ENCODE results near the gene SORBS2. TPM values are rescaled to one million over a fixed set of nuclear protein-coding genes. Genes with fewer than 3 reads are reported as not detected.

Gene SORBS2
- total and polyA plus RNA-seq, 5 donors, result 181 to 776 (median 613) TPM

DNA sequence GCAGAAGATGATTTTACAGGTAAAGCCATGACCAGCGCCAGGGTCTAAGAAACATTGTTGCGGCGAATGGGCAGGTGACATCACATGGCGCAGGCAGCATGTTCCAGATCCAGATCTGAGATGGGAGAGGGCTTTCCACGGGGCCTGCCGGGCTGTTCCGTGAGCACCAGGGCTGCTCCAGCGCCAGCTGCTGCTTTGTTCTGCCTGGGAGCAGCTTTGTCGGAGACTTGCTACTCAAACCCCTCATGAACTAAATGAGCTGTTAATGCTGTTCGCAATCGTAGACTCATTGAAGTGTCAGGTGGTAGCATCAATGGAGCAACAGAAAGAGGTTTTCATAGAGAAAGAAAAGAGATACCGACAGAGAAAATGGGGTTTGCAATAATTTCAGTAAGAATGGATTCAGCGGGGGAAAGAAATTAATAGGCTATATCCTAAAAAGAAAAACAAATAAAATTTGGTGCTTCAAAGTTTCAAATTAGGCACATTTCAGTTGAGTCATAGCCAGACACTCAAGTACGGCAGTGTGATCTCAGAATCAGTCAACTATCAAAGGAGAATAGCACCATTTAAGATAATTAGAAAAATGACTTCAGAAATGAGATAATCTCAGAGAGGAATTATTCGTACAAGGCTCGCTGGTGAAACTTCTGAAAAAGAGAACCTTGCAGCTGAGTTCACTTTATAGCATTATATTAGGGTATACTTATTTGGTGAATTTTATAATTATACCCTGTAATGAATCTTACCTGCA lies 23.9 kb downstream of the SORBS2 start:
- 76% methylated on average over 16 of the region's 16 CpGs for WGBS
- intact Hi-C loops (cut with DNase I), result loop anchor here in 1 of 4 donors (10.0 kb wide), 1 partner anchor 227 kb away; no protein-coding TSS in a partner anchor
- no peaks in the 10 kb centered on the region for H3K9me3 ChIP-seq (ENCODE audit: control insufficient read depth, low read length)
- H3K4me3 ChIP-seq (ENCODE audit: low read length), result no peak overlapping the region
- peak overlapping the region; percentile 29 for H3K27ac ChIP-seq (ENCODE audit: low read length)
- DNase-seq (peak in 1 of 3 donors; percentile 35), ATAC-seq (no peak)
- no peaks in the 10 kb centered on the region for H3K27me3 ChIP-seq (ENCODE audit: control insufficient read depth, insufficient read depth)
- H3K4me1 ChIP-seq (ENCODE audit: control insufficient read depth, insufficient read depth, low read length), result peaks cover 8% of the 10 kb centered on the region

DNA sequence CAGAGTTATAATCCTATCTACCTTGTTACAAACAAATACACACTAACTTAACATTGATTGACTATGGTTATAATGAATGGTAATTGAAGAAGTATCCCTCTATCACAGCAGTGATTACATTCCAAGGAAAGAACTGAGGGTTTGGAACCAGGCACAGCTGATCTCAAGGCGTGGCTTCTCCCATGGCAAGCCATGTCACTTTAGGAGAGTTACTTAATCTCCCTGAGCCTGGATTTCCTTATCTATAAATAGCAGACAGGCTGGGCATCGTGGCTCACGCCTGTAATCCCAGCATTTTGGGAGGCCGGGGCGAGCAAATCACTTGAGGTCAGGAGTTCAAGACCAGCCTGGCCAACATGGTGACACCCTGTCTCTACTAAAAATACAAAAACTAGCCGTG lies 25.6 kb downstream of the SORBS2 start:
- Histone ChIP-seq H3K4me3 (ENCODE audit: low read length) (no peak overlapping the region), H3K9me3 (ENCODE audit: control insufficient read depth, low read length) (no peaks in the 10 kb centered on the region), H3K27me3 (ENCODE audit: control insufficient read depth, insufficient read depth) (no peaks in the 10 kb centered on the region), H3K4me1 (ENCODE audit: control insufficient read depth, insufficient read depth, low read length) (peaks cover 5% of the 10 kb centered on the region), H3K27ac (ENCODE audit: low read length) (peak overlapping the region; percentile 57)
- WGBS, result 54% methylated on average over 6 of the region's 6 CpGs
- no peak for ATAC-seq
- DNase-seq, result no peak
- intact Hi-C loops (cut with DNase I), result loop anchor here in 1 of 4 donors (10.0 kb wide), 1 partner anchor 228 kb away; no protein-coding TSS in a partner anchor

DNA sequence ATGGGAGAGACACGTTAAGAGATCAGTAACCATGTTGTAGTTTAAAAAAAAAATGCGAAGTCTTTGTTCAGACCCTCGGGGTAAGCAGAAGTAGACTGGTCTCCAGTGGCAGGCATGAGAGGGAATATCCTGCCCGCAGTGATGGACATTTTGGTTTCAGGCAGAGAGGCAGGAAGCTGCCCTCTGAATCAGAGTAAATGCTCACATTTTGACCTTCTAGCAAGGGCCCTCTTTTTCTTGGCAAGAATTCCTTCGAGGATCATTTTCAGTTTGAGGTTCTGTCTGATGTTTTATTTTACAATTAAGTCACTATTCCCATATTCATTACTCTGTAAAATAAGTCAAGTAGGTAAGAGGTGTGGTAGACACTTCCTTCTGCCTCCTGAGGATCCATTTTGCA lies 28.4 kb downstream of the SORBS2 start:
- no peaks in the 10 kb centered on the region for H3K9me3 ChIP-seq (ENCODE audit: control insufficient read depth, low read length)
- intact Hi-C loops (cut with DNase I), result loop anchor here in 1 of 4 donors (10.0 kb wide), 1 partner anchor 231 kb away; no protein-coding TSS in a partner anchor
- peak overlapping the region; percentile 37 for H3K27ac ChIP-seq (ENCODE audit: low read length)
- no peak for ATAC-seq
- H3K4me1 ChIP-seq (ENCODE audit: control insufficient read depth, insufficient read depth, low read length), result peaks cover 5% of the 10 kb centered on the region
- no peaks in the 10 kb centered on the region for H3K27me3 ChIP-seq (ENCODE audit: control insufficient read depth, insufficient read depth)
- DNase-seq, result no peak
- 42% methylated on average over 5 of the region's 5 CpGs for WGBS
- H3K4me3 ChIP-seq (ENCODE audit: low read length), result no peak overlapping the region

DNA sequence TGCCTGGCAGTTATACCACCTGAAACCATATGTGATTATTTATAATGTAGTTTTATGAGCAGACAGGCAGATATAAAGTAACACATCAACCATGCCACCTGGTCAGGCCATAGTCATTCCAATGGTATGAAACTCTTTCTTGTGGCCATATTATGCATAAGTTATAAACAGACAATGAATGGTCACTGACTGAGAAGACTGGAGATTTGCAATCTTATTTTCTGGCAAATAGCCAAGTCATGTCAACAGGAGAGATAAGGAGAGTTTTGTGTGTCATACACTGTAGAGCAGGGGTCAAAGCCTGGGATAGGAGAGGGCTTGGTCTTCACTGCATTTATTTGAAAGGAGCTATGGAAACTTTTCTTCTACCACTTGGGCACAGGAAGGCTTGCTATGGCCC lies 29.5 kb downstream of the SORBS2 start:
- H3K27ac ChIP-seq (ENCODE audit: low read length), result peak overlapping the region; percentile 23
- no peaks in the 10 kb centered on the region for H3K9me3 ChIP-seq (ENCODE audit: control insufficient read depth, low read length)
- peaks cover 5% of the 10 kb centered on the region for H3K4me1 ChIP-seq (ENCODE audit: control insufficient read depth, insufficient read depth, low read length)
- DNase-seq (no peak), ATAC-seq (peak in 1 of 2 donors; percentile 55)
- H3K27me3 ChIP-seq (ENCODE audit: control insufficient read depth, insufficient read depth), result no peaks in the 10 kb centered on the region
- intact Hi-C loops (cut with DNase I), result loop anchor here in 1 of 4 donors (10.0 kb wide), 1 partner anchor 232 kb away; no protein-coding TSS in a partner anchor
- H3K4me3 ChIP-seq (ENCODE audit: low read length), result no peak overlapping the region

DNA sequence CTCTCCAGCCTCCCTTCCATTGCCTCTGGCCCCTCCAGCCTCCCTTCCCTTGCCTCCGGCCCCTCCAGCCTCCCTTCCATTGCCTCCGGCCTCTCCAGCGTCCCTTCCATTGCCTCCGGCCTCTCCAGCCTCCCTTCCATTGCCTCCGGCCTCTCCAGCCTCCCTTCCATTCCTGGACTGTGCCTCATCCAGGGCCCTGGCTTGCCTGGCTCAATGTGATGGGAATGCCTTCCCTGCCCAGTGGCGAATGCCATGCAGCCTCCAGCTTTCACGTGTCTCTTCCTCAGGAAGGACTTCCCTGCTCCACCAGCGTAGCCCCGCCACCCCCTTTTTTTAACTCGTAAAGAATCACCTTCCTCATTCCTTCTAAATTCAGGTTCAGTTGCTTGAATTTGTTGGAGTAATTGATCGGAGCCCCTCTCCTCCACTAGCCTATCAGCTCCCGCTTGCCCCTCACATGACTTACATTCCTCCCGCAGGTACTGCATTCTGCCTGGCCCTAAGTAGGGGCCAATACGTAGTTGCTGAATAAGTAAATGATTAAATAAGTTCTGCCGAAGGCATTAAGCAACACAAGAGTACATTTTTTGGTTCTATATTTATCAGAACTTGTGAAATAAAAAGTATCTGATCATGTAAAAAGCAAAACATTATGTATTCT lies 30.3 kb downstream of the SORBS2 start:
- ATAC-seq (no peak), DNase-seq (no peak)
- no peak overlapping the region for H3K4me3 ChIP-seq (ENCODE audit: low read length)
- peak overlapping the region; percentile 2 for H3K27ac ChIP-seq (ENCODE audit: low read length)
- H3K27me3 ChIP-seq (ENCODE audit: control insufficient read depth, insufficient read depth), result no peaks in the 10 kb centered on the region
- peaks cover 5% of the 10 kb centered on the region for H3K4me1 ChIP-seq (ENCODE audit: control insufficient read depth, insufficient read depth, low read length)
- no peaks in the 10 kb centered on the region for H3K9me3 ChIP-seq (ENCODE audit: control insufficient read depth, low read length)
- whole genome bisulfite sequencing, result 81% methylated on average over 14 of the region's 15 CpGs
- intact Hi-C loops (cut with DNase I), result loop anchor here in 1 of 4 donors (10.0 kb wide), 1 partner anchor 233 kb away; no protein-coding TSS in a partner anchor

DNA sequence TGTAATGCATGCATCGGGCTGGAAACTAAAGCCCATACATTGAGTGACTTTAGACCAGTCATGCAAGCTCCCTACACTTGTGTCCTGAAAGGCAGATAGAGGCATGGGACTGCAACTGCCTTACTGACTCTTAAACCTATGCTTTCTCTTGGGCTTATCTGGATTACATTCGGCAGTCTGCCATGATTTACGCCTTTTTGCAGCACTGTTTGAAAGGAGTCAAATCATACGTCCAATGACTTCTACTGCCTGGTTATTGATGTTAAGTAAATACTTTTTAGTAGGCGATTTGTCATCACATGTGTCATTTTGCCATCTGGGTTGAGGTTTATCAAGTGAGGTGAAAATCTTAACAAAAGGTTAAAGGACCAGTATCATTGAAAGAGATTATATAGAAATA lies 31.5 kb downstream of the SORBS2 start:
- peaks cover 3% of the 10 kb centered on the region for H3K4me1 ChIP-seq (ENCODE audit: control insufficient read depth, insufficient read depth, low read length)
- ATAC-seq, result no peak
- whole genome bisulfite sequencing, result 78% methylated on average over 5 of the region's 5 CpGs

DNA sequence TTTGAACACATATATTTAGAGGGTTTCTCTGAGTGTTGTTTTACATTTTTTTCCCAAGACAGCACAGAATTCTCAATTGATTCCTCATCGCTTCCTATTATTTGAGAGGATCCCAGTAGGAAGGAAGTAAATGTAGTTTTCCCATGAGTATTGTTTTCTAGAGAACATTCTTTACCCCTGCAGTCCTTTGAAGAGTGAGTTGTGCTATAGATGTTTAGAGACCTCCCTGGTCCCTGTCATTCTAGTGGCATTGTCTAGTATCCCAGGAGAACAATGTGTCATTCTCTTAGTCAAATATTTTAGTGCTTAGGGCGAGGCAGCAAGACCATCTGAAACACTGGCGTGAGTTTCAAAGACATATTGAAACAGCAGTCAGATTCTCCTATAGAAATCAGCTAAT lies 32.5 kb downstream of the SORBS2 start:
- intact Hi-C loops (cut with DNase I), result loop anchor here in 2 of 4 donors (10.0 kb wide), 2 partner anchors 125 to 245 kb away; no protein-coding TSS in a partner anchor
- WGBS, result 82% methylated on average over 3 of the region's 3 CpGs
- H3K27me3 ChIP-seq (ENCODE audit: control insufficient read depth, insufficient read depth), result no peaks in the 10 kb centered on the region
- DNase-seq (no peak), ATAC-seq (no peak)
- H3K27ac ChIP-seq (ENCODE audit: low read length), result no peak overlapping the region
- peaks cover 3% of the 10 kb centered on the region for H3K4me1 ChIP-seq (ENCODE audit: control insufficient read depth, insufficient read depth, low read length)
- H3K9me3 ChIP-seq (ENCODE audit: control insufficient read depth, low read length), result no peaks in the 10 kb centered on the region
- H3K4me3 ChIP-seq (ENCODE audit: low read length), result no peak overlapping the region

More for the DNA sequence above, 31.5 kb downstream of the SORBS2 start:
- Histone ChIP-seq H3K9me3 (ENCODE audit: control insufficient read depth, low read length) (no peaks in the 10 kb centered on the region), H3K27me3 (ENCODE audit: control insufficient read depth, insufficient read depth) (no peaks in the 10 kb centered on the region), H3K4me3 (ENCODE audit: low read length) (no peak overlapping the region), H3K27ac (ENCODE audit: low read length) (peak overlapping the region; percentile 5)
- no peak for DNase-seq
- intact Hi-C loops (cut with DNase I), result loop anchor here in 1 of 4 donors (10.0 kb wide), 1 partner anchor 234 kb away; no protein-coding TSS in a partner anchor

DNA sequence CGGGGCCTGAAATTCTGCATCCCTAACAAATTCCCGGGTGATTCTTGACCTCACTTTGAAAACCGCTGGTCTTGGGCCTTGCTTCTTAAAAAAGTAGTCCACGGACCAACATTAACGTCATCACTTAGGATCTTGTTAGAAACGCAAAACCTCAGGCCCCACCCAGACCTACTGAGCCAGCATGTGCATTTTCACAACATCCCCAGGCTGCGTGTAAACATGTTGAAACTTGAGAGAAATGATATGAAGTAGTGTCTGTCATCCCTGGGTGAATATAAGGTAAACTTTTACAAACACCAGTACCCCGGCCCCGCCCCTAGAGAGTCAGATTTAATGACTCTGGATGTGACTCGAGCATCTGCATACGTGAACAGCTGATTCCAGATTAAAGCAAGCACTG lies 33.7 kb downstream of the SORBS2 start:
- 68% methylated on average over 11 of the region's 11 CpGs for WGBS
- DNase-seq, result no peak
- Histone ChIP-seq H3K4me3 (ENCODE audit: low read length) (no peak overlapping the region), H3K4me1 (ENCODE audit: control insufficient read depth, insufficient read depth, low read length) (peaks cover 2% of the 10 kb centered on the region), H3K9me3 (ENCODE audit: control insufficient read depth, low read length) (no peaks in the 10 kb centered on the region), H3K27me3 (ENCODE audit: control insufficient read depth, insufficient read depth) (no peaks in the 10 kb centered on the region), H3K27ac (ENCODE audit: low read length) (peak overlapping the region; percentile 42)
- no peak for ATAC-seq
- intact Hi-C loops (cut with DNase I), result loop anchor here in 2 of 4 donors (10.0 kb wide), 2 partner anchors 124 to 246 kb away; no protein-coding TSS in a partner anchor

DNA sequence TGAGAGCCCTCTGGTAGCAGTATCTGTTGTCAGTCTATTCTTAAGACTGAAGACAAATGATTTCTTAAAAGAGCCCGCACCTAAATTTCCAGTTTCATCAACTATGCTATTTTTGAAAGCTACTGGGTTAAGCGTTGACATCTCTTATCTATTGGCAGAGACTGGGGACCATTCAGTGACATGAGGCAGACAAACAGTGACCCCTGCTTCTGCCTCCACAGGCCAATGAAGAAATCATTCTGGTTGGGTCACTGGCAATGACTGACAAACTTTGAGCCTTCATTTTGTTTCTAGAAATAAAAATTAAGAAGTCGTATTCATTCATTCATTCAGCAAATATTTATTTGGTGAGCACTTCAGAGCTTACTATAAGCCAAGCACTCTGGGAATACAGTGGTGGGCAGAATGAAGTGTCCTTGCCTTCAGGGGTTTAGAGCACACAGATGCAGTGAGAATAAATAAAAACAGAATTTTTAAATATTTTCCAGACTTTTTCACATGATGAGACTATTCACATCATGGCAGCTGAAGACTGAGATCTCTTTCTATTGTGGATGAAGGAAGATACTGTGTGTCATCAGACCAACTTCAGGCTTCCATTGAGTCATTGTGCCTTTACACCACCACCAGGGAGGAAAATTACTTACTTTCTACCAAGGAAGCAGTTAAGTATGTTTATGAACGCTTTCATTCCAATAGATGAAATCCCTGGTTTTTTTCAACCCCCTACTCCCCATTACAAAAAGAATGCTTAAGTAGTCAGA lies 36.0 kb downstream of the SORBS2 start:
- intact Hi-C loops (cut with DNase I), result loop anchor here in 2 of 4 donors (10.0 kb wide), 2 partner anchors 121 to 249 kb away; no protein-coding TSS in a partner anchor
- ATAC-seq (peak; percentile 79 to 82), DNase-seq (peak in 1 of 3 donors; percentile 32)
- Histone ChIP-seq H3K4me3 (ENCODE audit: low read length) (peak overlapping the region; percentile 76), H3K27ac (ENCODE audit: low read length) (peak overlapping the region; percentile 68), H3K9me3 (ENCODE audit: control insufficient read depth, low read length) (no peaks in the 10 kb centered on the region), H3K27me3 (ENCODE audit: control insufficient read depth, insufficient read depth) (no peaks in the 10 kb centered on the region), H3K4me1 (ENCODE audit: control insufficient read depth, insufficient read depth, low read length) (peaks cover 4% of the 10 kb centered on the region)
- 34% methylated on average over 4 of the region's 4 CpGs for WGBS

DNA sequence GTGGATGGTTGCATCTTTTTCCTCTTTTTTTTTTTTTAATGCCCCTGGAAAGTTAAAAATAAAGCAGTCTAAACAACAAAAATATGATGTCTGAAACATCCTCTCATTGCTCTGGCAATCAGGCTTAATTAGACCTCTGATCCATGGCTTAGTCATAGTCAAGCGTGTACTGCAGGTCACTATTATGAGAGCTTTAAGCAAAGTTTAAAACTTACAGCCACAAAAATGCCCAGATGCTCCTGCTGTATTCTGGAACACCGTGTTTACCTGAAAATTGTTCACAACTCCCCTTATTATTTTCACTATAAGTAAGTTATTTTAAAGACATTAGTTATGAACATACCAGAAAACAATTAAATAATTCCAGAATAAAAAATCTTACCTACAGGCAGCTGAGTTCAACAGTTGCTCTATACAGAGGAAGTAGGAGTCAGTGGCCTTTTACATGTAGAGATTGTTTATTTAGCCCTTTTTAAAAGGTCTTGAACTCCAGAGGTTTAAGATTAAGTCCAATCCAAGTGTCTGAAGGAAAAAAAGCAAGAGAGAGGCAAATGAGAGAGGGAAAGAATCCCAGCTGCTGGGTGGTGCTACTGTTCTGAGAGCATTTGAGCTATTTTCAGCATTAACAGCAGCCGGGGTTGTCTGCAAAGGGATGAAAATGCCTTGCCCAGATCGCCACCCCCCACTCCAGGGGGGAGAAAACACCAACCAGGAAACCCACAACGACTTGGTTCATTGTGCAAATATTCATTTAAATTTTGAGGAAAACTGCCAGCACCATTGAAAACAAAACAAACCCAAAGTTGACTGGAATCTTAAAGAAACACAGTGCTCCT lies 36.9 kb downstream of the SORBS2 start:
- Histone ChIP-seq H3K27me3 (ENCODE audit: control insufficient read depth, insufficient read depth) (no peaks in the 10 kb centered on the region), H3K4me1 (ENCODE audit: control insufficient read depth, insufficient read depth, low read length) (peaks cover 4% of the 10 kb centered on the region), H3K4me3 (ENCODE audit: low read length) (peak overlapping the region; percentile 76), H3K9me3 (ENCODE audit: control insufficient read depth, low read length) (no peaks in the 10 kb centered on the region), H3K27ac (ENCODE audit: low read length) (peak overlapping the region; percentile 94)
- intact Hi-C loops (cut with DNase I), result loop anchor here in 3 of 4 donors (5.0 to 10.0 kb wide), 3 partner anchors 120 to 250 kb away; no protein-coding TSS in a partner anchor
- peak in 1 of 3 donors; percentile 50 for DNase-seq
- peak; percentile 55 to 70 for ATAC-seq
- WGBS, result 13% methylated on average over 5 of the region's 5 CpGs
